HG02943 (cell line): ENCODE results near the gene GFER.
"Not testable (repeated sequence)": the region's sequence is repeated elsewhere in the genome, so short reads cannot be mapped to it uniquely, and the experiment has no call there.

ENCODE experiments used
- ATAC-seq: cut with Tn5 transposase; IDR thresholded peaks from one replicate; pipeline ENCODE4 v1.9.1; 2021; ENCODE audit warnings: mild to moderate bottlenecking, low read depth, moderate library complexity; ENCODE audit not compliant: unreplicated experiment

Gene GFER

DNA sequence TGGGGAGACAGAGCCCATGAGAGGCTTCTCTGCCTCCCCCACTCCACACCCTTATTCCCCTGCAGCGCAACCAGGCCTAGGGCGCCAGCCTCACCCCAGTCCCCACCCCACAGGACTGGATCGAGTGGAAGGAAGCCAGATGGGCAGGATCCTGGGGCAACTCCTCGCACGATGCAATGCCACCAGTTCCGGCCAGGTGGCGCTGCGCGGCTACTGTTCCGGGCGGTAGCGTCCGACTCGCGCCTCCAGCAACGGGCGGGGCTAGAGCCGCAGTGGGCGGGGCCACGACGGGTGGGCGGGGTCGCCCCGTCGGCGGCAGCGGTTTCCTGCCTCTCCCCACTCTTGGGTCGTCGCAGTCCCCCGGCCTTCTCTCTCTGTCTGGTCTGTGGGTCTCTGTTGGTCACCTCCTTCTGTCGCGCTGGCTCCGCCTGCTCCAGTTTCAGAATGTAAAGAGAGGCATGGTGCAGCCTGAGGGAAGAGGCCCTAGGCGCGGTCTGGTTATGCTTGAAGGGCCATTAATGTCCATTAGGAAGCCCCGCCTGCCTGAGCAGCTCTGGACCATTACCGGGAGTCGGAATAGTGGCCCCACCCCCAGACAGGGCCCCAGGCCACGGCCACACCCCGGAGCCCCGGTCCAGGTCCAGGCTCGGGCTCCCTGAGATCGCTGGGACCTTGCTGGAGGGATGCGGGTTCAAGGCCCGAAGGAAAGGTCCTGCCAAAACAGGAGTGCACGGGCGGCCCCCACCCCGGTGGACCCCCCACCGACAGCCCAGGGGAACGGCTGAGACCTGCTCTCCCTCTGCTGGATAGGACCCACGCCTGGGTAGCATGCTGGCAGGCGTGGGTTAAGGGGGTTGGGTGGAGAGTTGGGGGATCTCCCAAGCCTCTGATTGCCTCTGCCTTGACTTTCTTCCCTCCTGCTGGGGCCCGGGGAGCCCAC, 39.4 kb downstream of the GFER start:
- peak; percentile 69 for ATAC-seq

DNA sequence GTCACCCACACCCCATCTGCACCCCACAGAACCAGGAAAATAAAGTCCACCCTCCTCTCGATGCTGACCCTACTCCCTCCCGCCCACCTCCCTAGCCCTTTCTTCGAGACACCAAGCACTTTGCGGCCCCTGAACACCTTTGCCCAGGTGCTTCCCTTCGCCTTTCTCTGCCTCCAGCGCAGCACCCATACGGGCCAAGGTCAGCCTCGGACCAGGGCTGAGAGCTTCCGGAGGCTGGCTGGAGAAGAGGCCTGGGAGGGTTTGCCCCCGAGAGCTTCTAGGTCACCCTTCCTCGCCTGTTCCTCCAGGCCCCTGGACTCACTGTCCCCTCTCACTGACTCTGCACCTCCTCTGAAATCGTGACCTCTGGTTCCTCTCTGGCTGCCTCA, 40.0 kb downstream of the GFER start:
- ATAC-seq, result no peak

DNA sequence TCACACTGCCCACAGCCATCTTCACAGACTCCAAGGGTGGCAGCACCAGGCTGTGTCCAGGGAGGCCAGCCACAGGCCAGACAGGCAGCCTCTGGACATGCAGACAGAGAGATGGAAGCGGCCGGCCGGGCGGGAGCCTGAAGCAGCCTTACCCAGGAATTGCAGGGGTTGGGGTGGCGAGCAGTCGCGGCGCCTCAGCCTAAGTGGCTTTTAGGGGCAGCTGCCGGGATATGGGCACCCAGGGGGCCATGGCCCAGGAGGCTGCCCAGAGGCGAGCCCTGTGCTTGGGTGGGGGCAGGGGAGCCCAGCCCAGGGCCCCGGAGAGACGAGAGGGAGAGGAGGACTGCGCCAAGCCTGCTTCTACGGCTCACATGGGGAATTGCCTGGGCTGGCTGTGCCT, 41.3 kb downstream of the GFER start:
- ATAC-seq, result no peak

DNA sequence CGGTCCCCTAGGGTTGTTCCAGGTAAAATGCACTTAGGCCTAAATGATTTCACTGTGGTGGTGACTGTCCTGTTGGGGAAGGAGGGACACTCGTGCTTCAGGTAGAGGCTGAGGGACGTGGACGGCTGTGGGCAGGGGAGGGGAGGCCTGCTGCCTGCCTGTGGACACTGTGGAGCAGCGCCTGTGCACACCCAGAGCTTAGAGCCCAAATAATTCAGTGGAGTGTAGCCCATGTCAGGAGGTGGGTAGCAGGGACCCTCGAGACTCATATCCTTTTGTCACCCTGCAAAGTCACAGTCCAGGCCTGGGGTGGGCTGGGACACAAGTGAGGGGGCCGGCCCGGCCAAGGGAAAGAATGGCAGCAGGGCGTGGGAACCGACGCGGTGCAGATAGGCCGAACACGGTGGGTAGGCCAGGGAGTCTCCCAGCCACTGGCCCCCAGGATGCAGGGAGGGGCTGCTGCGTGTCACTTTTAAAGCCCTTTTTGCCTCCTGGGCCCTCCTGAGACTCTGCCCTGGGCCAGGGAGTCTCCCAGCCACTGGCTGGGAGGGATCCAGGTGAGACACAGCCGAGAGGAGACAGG, 42.0 kb downstream of the GFER start:
- no peak for ATAC-seq

DNA sequence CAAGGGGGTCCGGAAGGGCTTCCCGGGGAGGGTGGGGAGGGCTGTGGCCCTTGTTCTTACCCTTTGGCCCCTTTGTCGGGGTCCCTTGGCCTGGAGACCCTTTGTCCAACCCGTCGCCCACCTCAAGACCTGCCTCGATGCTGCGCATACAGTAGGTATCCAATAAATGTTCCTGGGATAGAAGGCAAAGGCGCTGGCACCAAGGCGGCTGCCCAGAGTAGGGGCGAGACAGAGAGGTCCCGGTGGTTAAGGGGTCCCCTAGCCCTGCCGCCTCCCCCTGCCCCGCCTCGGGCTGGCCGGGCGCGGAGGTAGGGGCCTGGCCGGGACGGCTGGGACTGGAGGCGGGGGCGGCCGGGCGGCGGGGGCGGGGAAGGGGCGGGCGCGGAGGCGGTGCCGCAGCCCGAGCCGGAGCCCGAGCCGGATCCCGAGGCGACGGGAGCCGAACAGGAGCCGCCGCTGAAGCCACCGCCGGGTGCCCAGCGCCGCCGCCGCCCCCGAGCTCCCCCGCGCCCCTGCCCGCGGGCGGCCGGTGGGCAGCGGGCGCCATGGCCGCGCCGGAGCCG, 42.5 kb downstream of the GFER start, which contains the start of gene NHERF2:
Gene NHERF2, plus strand, starts transcription at position 442 of the 563 bp plus-strand sequence. Its CDS starts 104 bp downstream, at position 546.
- no peak for ATAC-seq

DNA sequence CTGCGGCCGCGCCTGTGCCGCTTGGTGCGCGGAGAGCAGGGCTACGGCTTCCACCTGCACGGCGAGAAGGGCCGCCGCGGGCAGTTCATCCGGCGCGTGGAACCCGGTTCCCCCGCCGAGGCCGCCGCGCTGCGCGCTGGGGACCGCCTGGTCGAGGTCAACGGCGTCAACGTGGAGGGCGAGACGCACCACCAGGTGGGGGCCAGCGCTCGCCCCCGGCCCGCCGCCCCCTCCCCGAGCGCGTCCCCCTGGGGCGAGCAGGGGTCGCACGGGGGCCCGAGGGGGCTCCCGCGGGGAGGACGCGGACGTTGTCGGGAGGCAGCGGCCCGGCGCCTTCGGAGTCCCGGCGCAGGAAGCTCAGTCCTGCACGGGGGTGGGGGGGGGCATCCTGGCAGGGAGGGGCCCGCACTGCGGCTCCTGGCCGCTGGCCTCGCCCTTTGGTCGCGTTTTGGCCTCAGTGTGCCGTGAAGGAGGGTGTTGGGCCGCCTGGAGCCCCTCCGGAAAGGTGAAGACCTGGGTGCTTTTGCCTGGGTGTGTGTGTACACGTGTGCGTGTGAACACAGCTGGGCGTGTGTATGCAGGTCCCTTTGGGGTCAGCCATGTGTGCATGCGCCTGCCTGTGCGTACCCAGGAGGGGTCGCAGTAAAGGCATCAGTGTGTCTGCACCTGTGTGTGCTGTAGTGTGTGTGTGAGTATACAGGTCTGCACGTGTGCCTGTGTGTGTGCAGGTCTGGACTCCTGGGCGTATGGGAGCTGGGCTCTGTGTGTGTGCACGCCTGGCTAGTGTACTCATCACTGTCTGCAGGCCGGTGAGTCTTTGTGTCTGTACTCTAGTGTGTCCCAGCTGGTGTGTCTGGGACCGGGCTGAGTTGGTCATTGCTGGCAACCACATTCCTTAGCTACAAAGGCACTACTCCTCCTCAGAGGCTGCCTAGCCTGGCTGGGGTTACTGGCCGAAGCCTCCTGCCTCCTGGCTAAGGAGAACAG, 43.3 kb downstream of the GFER start:
- ATAC-seq, result no peak

DNA sequence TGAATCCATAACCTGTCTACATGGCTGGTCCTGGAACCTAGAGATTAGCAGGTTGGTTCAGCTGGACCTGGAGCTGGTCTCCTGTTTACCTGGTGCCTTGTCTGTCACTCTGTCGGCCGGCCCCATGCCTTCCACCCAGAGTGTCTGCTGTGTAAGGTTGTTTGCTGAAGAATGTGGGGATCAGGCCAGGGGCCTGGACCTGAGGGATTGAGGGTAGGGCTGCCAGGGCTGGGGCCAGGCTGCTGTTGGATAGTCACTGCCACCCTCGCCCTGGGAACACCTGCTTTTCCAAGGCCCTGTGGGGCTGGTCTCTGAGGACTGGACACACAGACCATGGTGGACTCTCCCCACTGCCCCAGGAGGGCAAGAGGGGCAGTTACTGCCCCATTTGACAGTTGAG, 44.2 kb downstream of the GFER start:
- no peak for ATAC-seq

DNA sequence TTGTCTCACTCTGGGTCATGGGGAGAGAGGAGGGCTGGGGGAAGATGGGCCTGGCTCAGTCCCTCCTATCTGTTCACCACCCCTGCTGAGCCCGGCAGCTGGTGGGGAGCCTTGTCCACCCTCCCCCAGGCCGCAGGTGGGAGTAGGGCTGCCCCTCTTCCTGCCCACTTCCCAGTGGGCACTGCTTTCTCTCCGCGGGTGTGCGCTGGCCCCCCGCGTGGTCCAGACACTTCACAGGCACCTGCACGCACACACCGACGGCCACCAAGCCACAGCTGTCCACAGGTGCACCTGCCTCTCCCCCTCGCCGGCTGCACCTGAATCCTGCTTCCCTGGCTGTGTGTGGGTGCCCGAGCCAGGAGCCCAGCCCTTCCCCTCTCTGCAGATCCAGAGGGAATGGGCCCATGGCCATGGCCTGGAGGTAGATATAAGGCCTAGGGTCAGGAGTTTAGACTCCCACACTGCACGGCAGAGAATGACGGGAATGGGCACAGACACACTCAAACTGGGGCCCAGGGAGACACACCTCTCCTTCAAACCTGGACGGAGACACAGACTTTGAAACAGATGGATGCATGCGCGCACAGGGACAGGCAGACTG, 44.7 kb downstream of the GFER start:
- no peak for ATAC-seq

DNA sequence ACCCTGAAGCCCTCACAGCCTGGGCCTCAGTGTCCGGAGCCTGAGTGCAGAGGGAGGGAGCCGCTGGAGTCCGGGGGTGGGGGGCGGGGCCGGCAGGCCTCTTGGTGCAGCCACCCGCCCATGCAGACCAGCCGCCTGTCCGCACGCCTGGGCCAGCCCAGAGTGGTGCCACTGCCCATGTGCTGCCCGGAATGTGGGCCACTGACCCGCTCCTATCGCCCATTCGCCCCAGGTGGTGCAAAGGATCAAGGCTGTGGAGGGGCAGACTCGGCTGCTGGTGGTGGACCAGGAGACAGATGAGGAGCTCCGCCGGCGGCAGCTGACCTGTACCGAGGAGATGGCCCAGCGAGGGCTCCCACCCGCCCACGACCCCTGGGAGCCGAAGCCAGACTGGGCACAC, 45.4 kb downstream of the GFER start:
- no peak for ATAC-seq

DNA sequence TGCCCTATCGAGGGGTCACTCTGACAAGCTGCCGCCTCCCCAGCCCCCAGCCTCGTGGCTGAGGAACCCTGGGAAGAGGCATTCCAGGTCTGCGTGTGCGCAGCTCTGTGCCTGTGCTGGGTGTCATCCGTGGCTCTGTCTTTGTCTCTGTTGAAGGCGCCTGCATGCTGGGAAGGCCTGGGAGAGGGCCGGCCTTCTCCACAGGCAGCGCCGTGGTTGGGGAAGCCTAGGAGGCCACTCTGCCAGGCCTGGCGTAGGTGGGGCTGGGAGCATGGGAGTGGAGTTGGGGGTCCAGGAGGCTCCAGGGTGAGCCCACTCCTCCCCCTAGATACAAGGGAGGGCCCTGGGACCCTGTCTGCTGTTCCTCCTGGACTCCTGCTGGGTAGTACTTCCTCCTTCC, 46.0 kb downstream of the GFER start:
- no peak for ATAC-seq

DNA sequence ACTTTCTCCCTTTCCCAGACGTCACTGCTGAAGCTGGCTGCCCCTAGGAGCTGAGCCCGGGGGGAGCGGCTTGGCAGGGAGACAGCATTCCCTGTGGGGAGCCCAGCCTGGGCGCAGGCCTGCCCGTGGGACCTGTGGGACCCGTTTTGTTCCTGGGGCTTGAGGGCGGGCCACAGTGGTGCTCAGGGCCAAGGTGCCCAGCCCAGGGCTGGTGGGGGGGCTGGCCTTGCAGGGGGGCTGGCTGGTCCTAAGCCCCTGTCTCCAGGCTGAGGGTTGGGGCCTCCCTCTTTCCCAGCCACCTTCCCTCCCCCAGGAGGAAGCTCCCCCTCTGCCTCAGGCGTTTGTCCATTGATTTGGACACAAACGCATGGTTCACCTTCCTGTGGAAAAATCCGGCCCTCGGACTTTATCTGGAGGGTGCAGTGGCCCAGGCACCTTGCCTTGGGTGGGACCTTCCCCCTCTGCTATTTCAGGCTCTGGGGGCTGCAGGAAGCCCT, 47.1 kb downstream of the GFER start:
- no peak for ATAC-seq

DNA sequence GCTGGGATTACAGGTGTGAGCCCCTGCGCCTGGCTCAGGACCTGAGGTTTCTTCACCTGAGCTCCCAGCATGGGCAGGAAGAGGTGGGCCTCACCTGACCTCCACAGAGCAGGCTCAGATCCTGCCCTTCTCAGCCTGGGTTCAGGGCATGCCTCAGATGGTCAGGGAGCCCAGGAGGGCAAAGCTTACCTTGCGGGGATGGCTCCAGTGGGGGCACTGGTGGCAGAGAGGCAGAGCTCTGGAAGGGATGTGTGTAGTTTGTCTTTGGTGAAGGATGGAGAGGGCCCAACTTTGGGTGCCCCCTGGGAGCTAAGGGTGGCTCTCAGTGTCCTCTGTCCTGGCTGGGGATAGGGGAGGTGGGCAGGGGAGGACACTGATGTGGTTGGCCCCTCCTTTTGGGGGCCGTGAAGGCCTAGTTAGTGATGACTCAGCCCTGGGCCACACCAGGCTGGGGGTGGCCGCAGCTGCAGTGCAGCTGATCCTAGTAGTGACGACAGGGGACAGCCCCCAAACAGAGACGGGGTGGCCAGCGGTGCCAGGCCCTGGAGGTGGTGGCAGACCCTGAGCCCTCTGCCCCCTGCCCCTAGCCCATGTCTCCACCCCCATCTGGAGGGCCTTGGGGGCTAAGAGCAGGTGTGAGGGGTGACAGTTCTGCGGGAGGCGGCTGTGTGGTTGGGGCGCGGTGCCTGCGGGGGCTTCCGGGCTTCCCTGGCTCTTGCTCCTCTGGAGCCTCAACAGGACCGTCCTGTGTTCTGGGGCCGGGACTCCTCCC, 48.5 kb downstream of the GFER start:
- ATAC-seq, result no peak

DNA sequence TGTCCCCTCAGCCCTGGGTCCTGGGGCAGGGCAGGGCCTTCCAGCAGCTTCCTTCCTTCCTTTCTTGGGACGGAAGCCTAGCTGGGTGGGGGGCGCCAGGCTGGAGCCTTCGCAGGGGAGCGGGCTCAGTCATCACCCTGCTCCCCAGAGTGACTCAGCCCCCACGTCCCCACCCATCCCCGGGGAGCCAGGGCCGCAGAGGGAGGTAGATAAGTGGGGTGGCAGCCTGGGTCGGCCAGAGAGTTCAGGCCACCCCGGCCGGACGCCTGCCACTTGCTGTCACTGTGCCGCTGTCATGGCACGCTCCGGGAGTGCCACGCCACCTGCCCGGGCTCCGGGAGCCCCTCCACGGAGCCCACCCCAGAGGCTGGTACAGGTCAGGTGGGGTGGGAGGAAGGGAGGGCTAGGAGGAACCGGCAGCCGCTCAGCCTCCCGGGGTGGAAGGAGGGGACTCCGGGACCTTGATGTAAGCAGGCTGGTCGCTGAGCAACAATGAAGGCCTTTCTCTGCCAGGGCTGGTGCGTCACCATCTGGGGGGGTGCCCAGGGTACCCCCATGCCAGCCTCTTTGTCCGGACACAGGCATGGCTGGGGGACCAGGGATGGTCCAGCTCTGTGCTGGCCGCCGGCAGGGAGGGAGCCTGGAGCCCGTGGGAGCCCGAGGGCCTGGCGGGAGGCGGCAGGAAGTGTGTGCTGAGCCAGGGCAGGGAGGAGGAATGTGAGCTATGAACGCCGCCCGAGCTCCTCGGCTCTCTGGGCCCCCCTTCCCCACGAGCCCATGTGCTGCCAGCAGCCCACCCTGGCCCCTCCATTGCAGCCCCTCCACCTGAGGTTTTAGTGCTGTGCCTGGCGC, 49.3 kb downstream of the GFER start:
- no peak for ATAC-seq

DNA sequence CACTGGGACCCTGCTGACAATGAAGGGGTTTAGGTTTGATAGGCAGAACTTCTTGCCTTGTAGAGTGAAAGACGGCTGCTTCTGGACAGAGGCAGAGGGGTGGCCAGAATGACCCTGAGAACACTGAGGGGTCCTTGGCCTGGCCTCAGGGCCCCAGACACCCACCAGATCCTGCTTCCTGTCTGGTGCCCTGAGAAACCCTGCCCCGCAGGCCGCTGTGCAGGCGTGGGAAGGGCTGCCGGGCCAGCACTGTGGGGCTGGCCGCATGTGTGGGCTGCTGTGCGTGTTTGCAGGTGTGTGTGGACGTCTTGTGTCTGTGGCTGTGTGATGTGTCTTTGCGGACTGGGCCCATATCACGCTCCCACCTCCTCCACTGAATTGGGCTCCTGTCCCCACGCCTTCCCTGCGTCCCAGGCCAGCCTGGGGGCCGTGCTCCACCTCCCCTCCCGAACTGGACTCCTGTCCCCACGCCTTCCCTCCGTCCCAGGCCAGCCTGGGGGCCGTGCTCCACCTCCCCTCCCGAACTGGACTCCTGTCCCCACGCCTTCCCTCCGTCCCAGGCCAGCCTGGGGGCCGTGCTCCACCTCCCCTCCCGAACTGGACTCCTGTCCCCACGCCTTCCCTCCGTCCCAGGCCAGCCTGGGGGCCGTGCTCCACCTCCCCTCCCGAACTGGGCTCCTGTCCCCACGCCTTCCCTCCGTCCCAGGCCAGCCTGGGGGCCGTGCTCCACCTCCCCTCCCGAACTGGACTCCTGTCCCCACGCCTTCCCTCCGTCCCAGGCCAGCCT, 50.1 kb downstream of the GFER start:
- ATAC-seq, result not testable (repeated sequence)

DNA sequence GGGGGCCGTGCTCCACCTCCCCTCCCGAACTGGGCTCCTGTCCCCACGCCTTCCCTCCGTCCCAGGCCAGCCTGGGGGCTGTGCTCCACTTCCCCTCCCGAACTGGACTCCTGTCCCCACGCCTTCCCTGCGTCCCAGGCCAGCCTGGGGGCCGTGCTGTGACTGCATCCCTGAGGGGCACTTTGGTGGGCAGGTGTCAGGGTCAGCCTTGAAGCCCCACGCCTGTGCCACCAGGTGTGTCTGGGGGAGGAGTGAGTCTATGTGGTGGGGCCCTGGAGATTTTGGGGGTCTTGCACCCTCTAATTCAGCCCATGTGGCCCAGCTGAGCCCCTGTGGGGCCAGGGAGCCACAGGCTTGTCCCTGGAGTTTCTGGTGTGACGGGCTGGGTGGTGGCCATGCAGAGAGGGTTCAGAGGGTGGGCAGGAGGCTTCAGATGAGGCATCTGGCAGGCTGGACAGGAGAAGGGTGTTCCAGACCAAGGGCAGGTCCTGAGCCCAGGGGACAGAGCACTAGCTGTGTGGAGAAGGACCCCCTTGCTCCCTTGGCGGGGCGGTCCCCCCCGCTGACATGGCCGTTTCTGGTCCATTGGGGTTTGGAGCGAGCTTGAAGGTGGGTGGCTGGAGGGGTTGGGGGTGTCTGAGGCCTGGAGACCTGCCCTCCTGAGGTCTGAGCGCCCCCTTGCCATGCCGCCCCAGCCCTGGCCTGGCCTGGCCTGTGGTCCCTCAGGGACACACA, 50.9 kb downstream of the GFER start:
- ATAC-seq, result no peak

DNA sequence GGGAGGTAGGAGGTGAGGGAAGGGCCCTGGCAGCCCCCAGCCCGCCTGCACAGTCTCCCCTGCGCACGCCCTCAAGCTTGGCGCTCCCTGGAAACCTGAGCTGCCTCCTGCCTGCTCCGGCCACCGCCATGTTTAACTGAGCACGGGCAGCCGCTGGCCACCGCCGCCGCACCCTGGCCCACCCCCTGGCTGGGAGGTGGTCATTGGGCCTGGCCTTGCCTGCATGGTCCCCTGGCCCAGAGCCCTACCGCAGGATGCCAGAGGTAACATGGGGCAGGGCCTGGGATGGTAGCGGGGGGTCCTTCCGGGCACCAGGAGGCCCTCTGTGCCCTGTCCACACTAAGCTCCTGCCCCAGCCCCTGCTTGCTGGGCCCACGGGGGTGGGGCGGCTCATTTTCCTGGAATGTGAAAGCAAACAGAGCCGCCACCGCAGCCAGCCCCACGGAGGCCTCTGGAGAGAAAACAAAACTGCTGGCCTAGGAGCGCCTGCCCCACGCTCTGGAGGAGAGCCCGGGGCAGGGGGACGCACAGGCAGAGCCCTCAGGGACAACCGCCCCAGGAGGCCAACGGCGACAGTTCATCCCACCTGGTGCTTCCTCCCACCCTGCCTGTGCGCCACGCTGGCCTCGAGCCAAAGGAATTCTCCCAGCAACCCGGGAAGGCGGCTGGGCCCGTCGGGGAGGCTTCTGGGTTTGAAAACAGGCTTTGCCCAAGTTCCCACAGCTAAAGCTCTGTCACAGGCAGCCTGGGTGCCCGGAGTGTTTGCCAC, 51.6 kb downstream of the GFER start:
- no peak for ATAC-seq
